Neural cell (in vitro differentiated cells): ENCODE data around the gene FAM193A. TPM values are rescaled to one million over a fixed set of nuclear protein-coding genes. Genes with fewer than 3 reads are reported as not detected.

Experiments used
- H2AFZ ChIP-seq: fragments of 200-600, 300-800 bp; sonication (generic), shearing (Covaris generic); 2 replicates; pipeline ENCODE4 v1.6.0; 2014; ENCODE audit warnings: low read depth, mild to moderate bottlenecking, antibody characterized with exemption, low read length, moderate library complexity
- H3F3A ChIP-seq: fragments of 200-600 bp; shearing (Covaris generic); 2 replicates; pipeline ENCODE4 v1.6.1; 2016; ENCODE audit warnings: mild to moderate bottlenecking, moderate library complexity, mixed read lengths, antibody characterized with exemption, low read length; ENCODE audit not compliant: insufficient read depth, poor library complexity, severe bottlenecking
- H3K27ac ChIP-seq: fragments of 200-600, 300-800 bp; sonication (generic), shearing (Covaris generic); 2 replicates; pipeline ENCODE4 v1.5.1; 2014; ENCODE audit warnings: mild to moderate bottlenecking, low read length, moderate library complexity
- H3K27me3 ChIP-seq: fragments of 300-800, 200-600 bp; sonication (generic), shearing (Covaris generic); 2 replicates; pipeline ENCODE4 v1.6.0; 2014; ENCODE audit warnings: mild to moderate bottlenecking, low read depth, low read length, moderate library complexity; ENCODE audit not compliant: insufficient read depth
- H3K36me3 ChIP-seq: fragments of 300-800, 200-600 bp; sonication (generic), shearing (Covaris generic); 2 replicates; pipeline ENCODE4 v1.5.1; 2014; ENCODE audit warnings: mild to moderate bottlenecking, antibody characterized with exemption, low read length, moderate library complexity; ENCODE audit not compliant: insufficient read depth
- H3K4me2 ChIP-seq: fragments of 300-800, 200-600 bp; sonication (generic), shearing (Covaris generic); 2 replicates; pipeline ENCODE4 v1.6.0; 2014; ENCODE audit warnings: mild to moderate bottlenecking, low read length
- H3K4me3 ChIP-seq: fragments of 300-800, 200-600 bp; sonication (generic), shearing (Covaris generic); 2 replicates; pipeline ENCODE4 v1.5.1; 2014; ENCODE audit warnings: mild to moderate bottlenecking, low read length, moderate library complexity
- H3K79me2 ChIP-seq: fragments of 200-600 bp; shearing (Covaris generic); replicated peaks from 2 replicates; pipeline ENCODE4 v1.6.0; 2014; ENCODE audit warnings: mild to moderate bottlenecking, low read length, moderate library complexity; ENCODE audit not compliant: insufficient read depth
- H3K9ac ChIP-seq: fragments of 300-800, 200-600 bp; sonication (generic), shearing (Covaris generic); 2 replicates; pipeline ENCODE4 v1.6.1; 2016; ENCODE audit warnings: mild to moderate bottlenecking, low read length, mixed read lengths
- H3K9me2 ChIP-seq: fragments of 200-600 bp; shearing (Covaris generic); 2 replicates; pipeline ENCODE4 v1.6.1; 2016; ENCODE audit warnings: mild to moderate bottlenecking, low read length, mixed read lengths; ENCODE audit not compliant: insufficient read depth
- H3K9me3 ChIP-seq: fragments of 200-600, 300-800 bp; sonication (generic), shearing (Covaris generic); 2 replicates; pipeline ENCODE4 v1.6.1; 2016; ENCODE audit warnings: mild to moderate bottlenecking, mixed run types, low read length, moderate library complexity, mixed read lengths
- H4K20me1 ChIP-seq: fragments of 200-600 bp; shearing (Covaris generic); 2 replicates; pipeline ENCODE4 v1.6.1; 2016; ENCODE audit warnings: mild to moderate bottlenecking, mixed run types; ENCODE audit not compliant: insufficient read depth
- EP300 ChIP-seq: fragments of 450-650 bp; conservative IDR thresholded peaks from 2 replicates; pipeline ENCODE4 v1.6.1; 2014; ENCODE audit warnings: antibody characterized with exemption, mild to moderate bottlenecking, moderate library complexity; ENCODE audit not compliant: poor library complexity, severe bottlenecking
- EZH2 ChIP-seq: fragments of 200-600, 300-800 bp; shearing (Covaris generic), sonication (generic); IDR thresholded peaks from 2 replicates; pipeline ENCODE4 v1.6.1; 2014; ENCODE audit warnings: antibody characterized with exemption, low read length, borderline replicate concordance, mild to moderate bottlenecking; ENCODE audit not compliant: insufficient read depth, poor library complexity, severe bottlenecking
- MXI1 ChIP-seq: fragments of 450-650 bp; conservative IDR thresholded peaks from 2 replicates; pipeline ENCODE4 v1.6.1; 2014; ENCODE audit warnings: antibody characterized with exemption, mild to moderate bottlenecking; ENCODE audit not compliant: poor library complexity, severe bottlenecking
- POLR2AphosphoS5 ChIP-seq: IDR thresholded peaks from 2 replicates; pipeline ENCODE4 v1.6.1; 2012
- RAD21 ChIP-seq: fragments of 450-650 bp; conservative IDR thresholded peaks from 2 replicates; pipeline ENCODE4 v1.6.1; 2014; ENCODE audit warnings: antibody characterized with exemption, mild to moderate bottlenecking, moderate library complexity
- SMC3 ChIP-seq: fragments of 450-650 bp; conservative IDR thresholded peaks from 2 replicates; pipeline ENCODE4 v1.6.1; 2014; ENCODE audit warnings: antibody characterized with exemption, mild to moderate bottlenecking, moderate library complexity; ENCODE audit not compliant: poor library complexity
- TAF1 ChIP-seq: IDR thresholded peaks from 2 replicates; pipeline ENCODE4 v1.6.1; 2012; ENCODE audit warnings: low read depth
- polyA plus RNA-seq: library from polyadenylated mRNA; depleted of rRNA; stranded (reverse); fragments of >200 nt; gene quantifications from 2 replicates; pipeline ENCODE4 v1.2.3, GENCODE V29; 2014
- TF ChIP-seq, protein P1 (sequence below): IDR thresholded peaks from 2 replicates; pipeline ENCODE4 v1.6.1; 2012; ENCODE audit warnings: borderline replicate concordance
- TF ChIP-seq, protein P2 (sequence below): fragments of 450-650 bp; IDR thresholded peaks from 2 replicates; pipeline ENCODE4 v1.5.1; 2014; ENCODE audit warnings: antibody characterized with exemption, mild to moderate bottlenecking, moderate library complexity; ENCODE audit not compliant: poor library complexity, severe bottlenecking

The FAM193A gene
- polyA plus RNA-seq, 1 donor from 2014 or later, result 11.6 TPM

DNA sequence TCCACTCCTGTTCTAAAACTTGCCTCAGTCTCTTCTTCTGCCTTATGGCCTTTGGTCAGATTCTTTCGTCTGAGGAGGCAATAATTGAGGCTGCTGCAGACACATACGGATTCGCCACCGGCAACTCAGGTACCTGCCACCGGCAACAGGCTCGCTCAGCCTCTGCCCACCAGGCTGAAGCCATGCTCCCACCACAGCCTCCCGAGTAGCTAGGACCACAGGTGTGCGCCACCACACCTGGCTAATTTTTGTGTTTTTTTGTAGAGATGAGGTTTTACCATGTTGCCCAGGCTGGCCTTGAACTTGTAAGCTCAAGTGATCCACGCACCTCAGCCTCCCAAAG lies 193.1 kb downstream of the FAM193A start:
- no peaks in the 10 kb centered on the region for H3K79me2 ChIP-seq
- H4K20me1 ChIP-seq, result no peaks in the 10 kb centered on the region
- no peak overlapping the region for H3K27ac ChIP-seq
- no peak overlapping the region for H3K9ac ChIP-seq
- H3F3A ChIP-seq, result no peaks in the 10 kb centered on the region
- no peak overlapping the region for H3K4me3 ChIP-seq
- H3K27me3 ChIP-seq, result no peaks in the 10 kb centered on the region
- no peaks in the 10 kb centered on the region for H3K36me3 ChIP-seq
- no peak overlapping the region for H2AFZ ChIP-seq
- no peak overlapping the region for H3K4me2 ChIP-seq
- no peaks in the 10 kb centered on the region for H3K9me2 ChIP-seq
- TF ChIP-seq EZH2 (no peak), EP300 (no peak), SMC3 (no peak), MXI1 (no peak), POLR2AphosphoS5 (no peak), TAF1 (no peak), RAD21 (no peak)
- TF ChIP-seq, protein P1, sequence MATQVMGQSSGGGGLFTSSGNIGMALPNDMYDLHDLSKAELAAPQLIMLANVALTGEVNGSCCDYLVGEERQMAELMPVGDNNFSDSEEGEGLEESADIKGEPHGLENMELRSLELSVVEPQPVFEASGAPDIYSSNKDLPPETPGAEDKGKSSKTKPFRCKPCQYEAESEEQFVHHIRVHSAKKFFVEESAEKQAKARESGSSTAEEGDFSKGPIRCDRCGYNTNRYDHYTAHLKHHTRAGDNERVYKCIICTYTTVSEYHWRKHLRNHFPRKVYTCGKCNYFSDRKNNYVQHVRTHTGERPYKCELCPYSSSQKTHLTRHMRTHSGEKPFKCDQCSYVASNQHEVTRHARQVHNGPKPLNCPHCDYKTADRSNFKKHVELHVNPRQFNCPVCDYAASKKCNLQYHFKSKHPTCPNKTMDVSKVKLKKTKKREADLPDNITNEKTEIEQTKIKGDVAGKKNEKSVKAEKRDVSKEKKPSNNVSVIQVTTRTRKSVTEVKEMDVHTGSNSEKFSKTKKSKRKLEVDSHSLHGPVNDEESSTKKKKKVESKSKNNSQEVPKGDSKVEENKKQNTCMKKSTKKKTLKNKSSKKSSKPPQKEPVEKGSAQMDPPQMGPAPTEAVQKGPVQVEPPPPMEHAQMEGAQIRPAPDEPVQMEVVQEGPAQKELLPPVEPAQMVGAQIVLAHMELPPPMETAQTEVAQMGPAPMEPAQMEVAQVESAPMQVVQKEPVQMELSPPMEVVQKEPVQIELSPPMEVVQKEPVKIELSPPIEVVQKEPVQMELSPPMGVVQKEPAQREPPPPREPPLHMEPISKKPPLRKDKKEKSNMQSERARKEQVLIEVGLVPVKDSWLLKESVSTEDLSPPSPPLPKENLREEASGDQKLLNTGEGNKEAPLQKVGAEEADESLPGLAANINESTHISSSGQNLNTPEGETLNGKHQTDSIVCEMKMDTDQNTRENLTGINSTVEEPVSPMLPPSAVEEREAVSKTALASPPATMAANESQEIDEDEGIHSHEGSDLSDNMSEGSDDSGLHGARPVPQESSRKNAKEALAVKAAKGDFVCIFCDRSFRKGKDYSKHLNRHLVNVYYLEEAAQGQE, result no peak
- TF ChIP-seq, protein P2, sequence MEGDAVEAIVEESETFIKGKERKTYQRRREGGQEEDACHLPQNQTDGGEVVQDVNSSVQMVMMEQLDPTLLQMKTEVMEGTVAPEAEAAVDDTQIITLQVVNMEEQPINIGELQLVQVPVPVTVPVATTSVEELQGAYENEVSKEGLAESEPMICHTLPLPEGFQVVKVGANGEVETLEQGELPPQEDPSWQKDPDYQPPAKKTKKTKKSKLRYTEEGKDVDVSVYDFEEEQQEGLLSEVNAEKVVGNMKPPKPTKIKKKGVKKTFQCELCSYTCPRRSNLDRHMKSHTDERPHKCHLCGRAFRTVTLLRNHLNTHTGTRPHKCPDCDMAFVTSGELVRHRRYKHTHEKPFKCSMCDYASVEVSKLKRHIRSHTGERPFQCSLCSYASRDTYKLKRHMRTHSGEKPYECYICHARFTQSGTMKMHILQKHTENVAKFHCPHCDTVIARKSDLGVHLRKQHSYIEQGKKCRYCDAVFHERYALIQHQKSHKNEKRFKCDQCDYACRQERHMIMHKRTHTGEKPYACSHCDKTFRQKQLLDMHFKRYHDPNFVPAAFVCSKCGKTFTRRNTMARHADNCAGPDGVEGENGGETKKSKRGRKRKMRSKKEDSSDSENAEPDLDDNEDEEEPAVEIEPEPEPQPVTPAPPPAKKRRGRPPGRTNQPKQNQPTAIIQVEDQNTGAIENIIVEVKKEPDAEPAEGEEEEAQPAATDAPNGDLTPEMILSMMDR, result no peak
- no peaks in the 10 kb centered on the region for H3K9me3 ChIP-seq

DNA sequence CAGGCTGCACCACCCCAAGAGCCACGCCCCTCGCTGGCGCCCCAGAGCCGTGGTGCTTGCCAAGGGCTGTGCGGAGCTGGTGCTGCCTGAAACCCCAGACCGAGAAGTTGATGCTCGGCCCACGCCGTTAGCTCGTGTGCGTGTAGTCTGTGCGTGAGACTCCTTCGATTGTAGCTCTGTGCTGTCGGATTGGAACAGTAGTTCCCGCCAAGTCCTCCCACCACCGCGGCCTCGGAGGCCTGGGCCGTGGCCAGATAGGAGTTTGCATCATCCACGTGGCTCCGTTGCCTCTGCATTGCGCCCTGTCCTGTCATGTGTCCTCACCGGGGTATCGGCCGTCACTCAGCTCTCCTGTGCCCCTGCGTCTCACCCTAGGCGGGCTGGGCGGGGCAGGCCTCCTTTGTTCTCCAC lies 195.5 kb downstream of the FAM193A start:
- TF ChIP-seq, protein P2, result no peak
- TF ChIP-seq SMC3, result no peak
- TF ChIP-seq, protein P1, result no peak
- TF ChIP-seq RAD21, result no peak
- no peak for TF ChIP-seq TAF1
- no peak for TF ChIP-seq MXI1
- TF ChIP-seq POLR2AphosphoS5, result no peak
- no peak for TF ChIP-seq EZH2
- no peak for TF ChIP-seq EP300
- no peaks in the 10 kb centered on the region for H3K9me3 ChIP-seq
- H4K20me1 ChIP-seq, result no peaks in the 10 kb centered on the region
- H3K4me3 ChIP-seq, result no peak overlapping the region
- H3K27ac ChIP-seq, result no peak overlapping the region
- no peak overlapping the region for H3K4me2 ChIP-seq
- H3F3A ChIP-seq, result no peaks in the 10 kb centered on the region
- no peaks in the 10 kb centered on the region for H3K36me3 ChIP-seq
- no peak overlapping the region for H3K9ac ChIP-seq
- H3K27me3 ChIP-seq, result no peaks in the 10 kb centered on the region
- H3K79me2 ChIP-seq, result no peaks in the 10 kb centered on the region
- H3K9me2 ChIP-seq, result no peaks in the 10 kb centered on the region
- no peak overlapping the region for H2AFZ ChIP-seq
